CD14-positive monocyte (primary cell): ENCODE data around the gene FNDC3A. TPM values are rescaled to one million over a fixed set of nuclear protein-coding genes. Genes with fewer than 3 reads are reported as not detected.
"Not testable (repeated sequence)": the region's sequence is repeated elsewhere in the genome, so short reads cannot be mapped to it uniquely, and the experiment has no call there.

Experiments
- DNase-seq, 3 donors: peaks; one replicate each; pipeline ENCODE4 v3.0.0-alpha.2; 2011 to 2022
- H2AFZ ChIP-seq: 2 replicates; pipeline ENCODE4 v1.6.0; 2012; ENCODE audit warnings: mild to moderate bottlenecking, low read depth, low read length, inconsistent platforms; ENCODE audit not compliant: insufficient read depth, poor library complexity, severe bottlenecking
- H3K27ac ChIP-seq, 2 donors: 1 replicate in 1 of 2; 2 replicates in 1 of 2; pipeline ENCODE4 v1.5.1; 2012 to 2013; ENCODE audit warnings: low read length in 2 of 2, control low read depth in 1 of 2, inconsistent platforms in 1 of 2, low read depth in 1 of 2, mild to moderate bottlenecking in 1 of 2
- H3K27me3 ChIP-seq, 2 donors: one replicate each; pipeline versions ENCODE4 v1.6.0 to v1.6.1; 2011 to 2013; ENCODE audit warnings: low read length in 2 of 2; ENCODE audit not compliant: control insufficient read depth in 2 of 2, insufficient read depth in 2 of 2
- H3K36me3 ChIP-seq, 2 donors: replicated peaks in 1 of 2; 1 replicate in 1 of 2; 2 replicates in 1 of 2; pipeline versions ENCODE4 v1.5.1 to v1.6.1; 2012 to 2013; ENCODE audit warnings: low read length in 2 of 2, control low read depth in 1 of 2, inconsistent platforms in 1 of 2, mild to moderate bottlenecking in 1 of 2; ENCODE audit not compliant: insufficient read depth in 2 of 2, control insufficient read depth in 1 of 2
- H3K4me1 ChIP-seq, 2 donors: 1 replicate in 1 of 2; 2 replicates in 1 of 2; pipeline versions ENCODE4 v1.5.1 to v1.6.1; 2012 to 2013; ENCODE audit warnings: low read length in 2 of 2, control low read depth in 1 of 2, inconsistent platforms in 1 of 2, mild to moderate bottlenecking in 1 of 2, moderate library complexity in 1 of 2; ENCODE audit not compliant: insufficient read depth in 2 of 2, control insufficient read depth in 1 of 2
- H3K4me2 ChIP-seq: replicated peaks from 2 replicates; pipeline ENCODE3; 2012; ENCODE audit warnings: low read length, moderate library complexity, mild to moderate bottlenecking; ENCODE audit not compliant: poor library complexity, severe bottlenecking; ENCODE audit errors: extremely low read depth
- H3K4me3 ChIP-seq, 3 experiments: fragments of 200-600 bp in 1 of 3; sonication (generic) in 1 of 3; replicated peaks in 1 of 3; 1 replicate in 2 of 3; 2 replicates in 1 of 3; pipeline ENCODE4 v1.5.1; 2011 to 2013; ENCODE audit warnings: low read length in 3 of 3, mild to moderate bottlenecking in 3 of 3, control low read depth in 2 of 3, low read depth in 2 of 3, inconsistent platforms in 1 of 3, moderate library complexity in 1 of 3
- H3K79me2 ChIP-seq: 2 replicates; pipeline ENCODE4 v1.6.0; 2012; ENCODE audit warnings: mild to moderate bottlenecking, control low read depth, inconsistent platforms, low read length, moderate library complexity; ENCODE audit not compliant: insufficient read depth
- H3K9ac ChIP-seq: 2 replicates; pipeline ENCODE4 v1.6.0; 2017; ENCODE audit warnings: low read length, mild to moderate bottlenecking; ENCODE audit not compliant: insufficient read depth, poor library complexity, severe bottlenecking
- H3K9me3 ChIP-seq, 2 donors: replicated peaks in 1 of 2; 1 replicate in 1 of 2; 2 replicates in 1 of 2; pipeline versions ENCODE4 v1.5.1 to v1.6.1; 2012 to 2013; ENCODE audit warnings: low read length in 2 of 2, control low read depth in 1 of 2; ENCODE audit not compliant: control insufficient read depth in 1 of 2, insufficient read depth in 1 of 2
- H4K20me1 ChIP-seq: 2 replicates; pipeline ENCODE4 v1.6.0; 2012; ENCODE audit warnings: mild to moderate bottlenecking, low read length, control low read depth, moderate library complexity; ENCODE audit not compliant: insufficient read depth
- H3K27ac Mint-ChIP-seq, 7 donors: one replicate each; pipeline ENCODE4 v1.8.0; 2020; ENCODE audit warnings: mild to moderate bottlenecking in 7 of 7, mixed read lengths in 7 of 7, moderate library complexity in 6 of 7, inconsistent platforms in 2 of 7
- H3K27me3 Mint-ChIP-seq, 3 donors: one replicate each; pipeline ENCODE4 v1.8.0; 2021 to 2022; ENCODE audit warnings: low read depth in 3 of 3, mild to moderate bottlenecking in 3 of 3, mixed read lengths in 3 of 3, moderate library complexity in 3 of 3, inconsistent platforms in 1 of 3
- H3K36me3 Mint-ChIP-seq, 2 donors: one replicate each; pipeline ENCODE4 v1.8.0; 2020; ENCODE audit warnings: mixed read lengths in 2 of 2, inconsistent platforms in 1 of 2, mild to moderate bottlenecking in 1 of 2
- H3K4me1 Mint-ChIP-seq: one replicate; pipeline ENCODE4 v1.8.0; 2020; ENCODE audit warnings: mild to moderate bottlenecking, mixed read lengths
- H3K4me3 Mint-ChIP-seq, 2 donors: one replicate each; pipeline ENCODE4 v1.8.0; 2020; ENCODE audit warnings: mild to moderate bottlenecking in 2 of 2, mixed read lengths in 2 of 2, moderate library complexity in 1 of 2
- H3K9me3 Mint-ChIP-seq, 7 donors: one replicate each; pipeline ENCODE4 v1.8.0; 2020 to 2022; ENCODE audit warnings: mixed read lengths in 7 of 7, mild to moderate bottlenecking in 6 of 7, moderate library complexity in 6 of 7, inconsistent platforms in 2 of 7
- WGBS: methylation state at CpG from one replicate; pipeline ENCODE4 v1.1.5; 2013; ENCODE audit warnings: missing lambda C conversion rate; ENCODE audit not compliant: insufficient coverage; 5-methylcytosine and 5-hydroxymethylcytosine counted together
- intact Hi-C, 2 donors: fragments of 100-400 bp; cut with micrococcal nuclease; formaldehyde crosslinking; loops; one replicate each; pipeline versions ENCODE4 v1.15.0 to v1.15.1; 2023
- polyA plus RNA-seq, 3 donors: library from polyadenylated mRNA; depleted of rRNA in 1 of 3; unstranded in 2 of 3; stranded (reverse) in 1 of 3; fragments of 300-500 nt in 2 of 3; fragments of >200 nt in 1 of 3; fragmentation: Illumina TruSeq in 2 of 3; gene quantifications; 1 replicate in 2 of 3; 2 replicates in 1 of 3; pipeline ENCODE4 v1.2.3, GENCODE V29; 2012 to 2021
- TF ChIP-seq, protein P1 (sequence below): fragments of 200-600 bp; IDR thresholded peaks from one replicate; pipeline ENCODE4 v1.8.0; 2022; ENCODE audit warnings: antibody characterized with exemption, mild to moderate bottlenecking

The FNDC3A gene
- polyA plus RNA-seq, 3 donors, result 8.3 to 27.0 (median 12.0) TPM

DNA sequence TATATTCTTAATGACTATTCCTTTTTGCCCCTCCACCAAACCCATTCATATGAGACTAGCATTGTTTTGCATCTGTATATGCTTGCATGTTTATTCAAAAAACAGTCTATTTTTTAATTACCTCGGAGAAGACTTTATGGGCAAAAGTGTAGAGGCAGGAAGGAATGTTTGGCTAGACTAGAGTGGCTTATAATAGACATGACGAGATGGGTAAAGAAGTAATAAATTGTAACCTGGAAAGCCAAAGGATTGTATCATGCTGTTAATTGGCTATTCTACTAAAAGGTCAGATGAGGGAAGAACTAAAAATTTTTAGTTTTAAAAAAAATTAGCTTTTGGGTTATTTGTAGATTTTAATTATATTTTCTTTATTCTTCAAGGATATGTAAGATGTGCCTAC, 91.1 kb downstream of the FNDC3A start:
- H3K4me1 Mint-ChIP-seq, result peaks cover 10% of the 10 kb centered on the region
- H3K9ac ChIP-seq, result no peak overlapping the region
- intact Hi-C loops, result no loop called here
- H3K4me2 ChIP-seq, result no peak overlapping the region
- peaks cover 6% of the 10 kb centered on the region for H4K20me1 ChIP-seq
- H3K27ac ChIP-seq, result no peak overlapping the region
- H3K4me1 ChIP-seq, result peaks cover 3 to 9% of the 10 kb centered on the region in 2 donors
- TF ChIP-seq, protein P1, sequence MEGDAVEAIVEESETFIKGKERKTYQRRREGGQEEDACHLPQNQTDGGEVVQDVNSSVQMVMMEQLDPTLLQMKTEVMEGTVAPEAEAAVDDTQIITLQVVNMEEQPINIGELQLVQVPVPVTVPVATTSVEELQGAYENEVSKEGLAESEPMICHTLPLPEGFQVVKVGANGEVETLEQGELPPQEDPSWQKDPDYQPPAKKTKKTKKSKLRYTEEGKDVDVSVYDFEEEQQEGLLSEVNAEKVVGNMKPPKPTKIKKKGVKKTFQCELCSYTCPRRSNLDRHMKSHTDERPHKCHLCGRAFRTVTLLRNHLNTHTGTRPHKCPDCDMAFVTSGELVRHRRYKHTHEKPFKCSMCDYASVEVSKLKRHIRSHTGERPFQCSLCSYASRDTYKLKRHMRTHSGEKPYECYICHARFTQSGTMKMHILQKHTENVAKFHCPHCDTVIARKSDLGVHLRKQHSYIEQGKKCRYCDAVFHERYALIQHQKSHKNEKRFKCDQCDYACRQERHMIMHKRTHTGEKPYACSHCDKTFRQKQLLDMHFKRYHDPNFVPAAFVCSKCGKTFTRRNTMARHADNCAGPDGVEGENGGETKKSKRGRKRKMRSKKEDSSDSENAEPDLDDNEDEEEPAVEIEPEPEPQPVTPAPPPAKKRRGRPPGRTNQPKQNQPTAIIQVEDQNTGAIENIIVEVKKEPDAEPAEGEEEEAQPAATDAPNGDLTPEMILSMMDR, result no peak
- H3K9me3 Mint-ChIP-seq, result peaks cover 0 to 3% (median 0%) of the 10 kb centered on the region in 7 donors
- WGBS, result 100% methylated on average over 2 of the region's 2 CpGs
- H3K36me3 Mint-ChIP-seq, result peaks cover 11 to 27% of the 10 kb centered on the region in 2 donors
- no peaks in the 10 kb centered on the region for H3K27me3 Mint-ChIP-seq
- no peak overlapping the region for H2AFZ ChIP-seq
- no peak overlapping the region for H3K4me3 Mint-ChIP-seq
- H3K4me3 ChIP-seq, result no peak overlapping the region
- H3K27me3 ChIP-seq, result no peaks in the 10 kb centered on the region
- no peaks in the 10 kb centered on the region for H3K79me2 ChIP-seq
- H3K27ac Mint-ChIP-seq, result no peak overlapping the region
- no peak for DNase-seq
- no peaks in the 10 kb centered on the region for H3K36me3 ChIP-seq
- H3K9me3 ChIP-seq, result no peaks in the 10 kb centered on the region

DNA sequence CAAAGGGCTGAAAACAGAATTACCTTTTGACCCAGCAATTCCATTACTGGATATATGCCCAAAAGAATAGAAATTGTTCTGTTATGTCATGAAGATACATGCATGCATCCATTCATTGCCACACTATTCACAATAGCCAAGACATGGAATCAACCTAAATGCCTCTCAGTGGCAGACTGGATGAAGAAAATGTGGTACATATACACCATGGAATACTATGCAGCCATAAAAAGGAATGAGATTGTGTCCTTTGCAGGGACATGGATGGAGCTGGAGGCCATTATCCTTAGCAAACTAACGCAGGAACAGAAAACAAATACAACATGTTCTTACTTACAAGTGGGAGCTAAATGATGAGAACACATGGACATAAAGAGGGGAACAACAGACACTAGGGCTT, 92.8 kb downstream of the FNDC3A start:
- H3K9ac ChIP-seq, H3K4me3 ChIP-seq, H2AFZ ChIP-seq, DNase-seq, H3K4me2 ChIP-seq, H3K27me3 Mint-ChIP-seq, H3K27ac Mint-ChIP-seq, H3K4me1 ChIP-seq, H3K36me3 ChIP-seq, H3K27me3 ChIP-seq, intact Hi-C loops, H3K4me1 Mint-ChIP-seq, H3K9me3 ChIP-seq, H4K20me1 ChIP-seq, H3K9me3 Mint-ChIP-seq, H3K4me3 Mint-ChIP-seq, H3K79me2 ChIP-seq, H3K27ac ChIP-seq: not testable (repeated sequence)
- no CpG with 5 or more reads among the region's 1 CpG for WGBS
- peaks cover 11 to 29% of the 10 kb centered on the region in 2 donors for H3K36me3 Mint-ChIP-seq

DNA sequence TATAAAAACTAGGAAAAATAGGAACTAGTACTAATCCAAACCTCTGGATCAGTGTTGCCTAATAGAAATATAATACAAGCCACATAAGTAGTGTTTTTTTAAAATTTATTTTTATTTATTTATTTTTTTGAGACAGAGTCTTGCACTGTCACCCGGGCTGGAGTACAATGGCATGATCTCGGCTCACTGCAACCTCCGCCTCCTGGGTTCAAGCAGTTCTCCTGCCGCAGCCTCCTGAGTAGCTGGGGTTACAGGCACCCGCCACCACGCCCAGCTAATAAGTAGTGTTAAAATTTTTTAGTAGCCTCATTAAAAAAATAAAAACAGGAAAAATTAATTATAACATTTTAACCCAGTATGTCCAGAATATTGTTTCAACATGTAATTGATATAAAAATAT, 94.3 kb downstream of the FNDC3A start:
- WGBS, result no CpG with 5 or more reads among the region's 6 CpGs

More for the DNA sequence above, 94.3 kb downstream of the FNDC3A start:
- DNase-seq, intact Hi-C loops, H3K4me1 Mint-ChIP-seq, H3K4me1 ChIP-seq, H3K36me3 ChIP-seq, H3K27ac Mint-ChIP-seq, H3K9me3 ChIP-seq, H3K9me3 Mint-ChIP-seq, H4K20me1 ChIP-seq, H3K27ac ChIP-seq, H3K27me3 ChIP-seq, H3K79me2 ChIP-seq, H3K27me3 Mint-ChIP-seq, H3K4me3 Mint-ChIP-seq, H3K9ac ChIP-seq, H3K4me3 ChIP-seq, H3K4me2 ChIP-seq, H2AFZ ChIP-seq: not testable (repeated sequence)
- H3K36me3 Mint-ChIP-seq, result peaks cover 12 to 23% of the 10 kb centered on the region in 2 donors
